ENCODE measurements around the gene DNAH17.

DNA sequence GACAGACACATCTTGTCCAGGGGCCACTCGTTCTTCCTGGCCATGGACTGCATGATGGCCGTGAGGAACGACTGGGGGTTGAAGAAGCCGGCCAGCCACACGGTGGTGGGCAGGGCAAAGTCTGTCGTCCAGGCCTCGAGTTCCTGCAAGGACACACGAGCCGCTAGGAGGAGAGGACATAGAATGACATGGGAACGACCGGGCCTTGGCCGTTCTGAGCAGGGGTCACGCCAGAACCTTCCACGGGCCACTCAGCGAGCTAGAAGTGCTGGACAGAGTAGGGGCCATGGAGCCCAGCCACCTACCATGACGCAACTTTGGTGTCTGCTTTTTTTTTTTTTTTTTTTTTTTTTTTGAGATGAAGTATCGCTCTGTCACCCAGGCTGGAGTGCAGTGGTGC is 151.8 kb downstream of the DNAH17 start:
- TF ChIP-seq, protein P1, sequence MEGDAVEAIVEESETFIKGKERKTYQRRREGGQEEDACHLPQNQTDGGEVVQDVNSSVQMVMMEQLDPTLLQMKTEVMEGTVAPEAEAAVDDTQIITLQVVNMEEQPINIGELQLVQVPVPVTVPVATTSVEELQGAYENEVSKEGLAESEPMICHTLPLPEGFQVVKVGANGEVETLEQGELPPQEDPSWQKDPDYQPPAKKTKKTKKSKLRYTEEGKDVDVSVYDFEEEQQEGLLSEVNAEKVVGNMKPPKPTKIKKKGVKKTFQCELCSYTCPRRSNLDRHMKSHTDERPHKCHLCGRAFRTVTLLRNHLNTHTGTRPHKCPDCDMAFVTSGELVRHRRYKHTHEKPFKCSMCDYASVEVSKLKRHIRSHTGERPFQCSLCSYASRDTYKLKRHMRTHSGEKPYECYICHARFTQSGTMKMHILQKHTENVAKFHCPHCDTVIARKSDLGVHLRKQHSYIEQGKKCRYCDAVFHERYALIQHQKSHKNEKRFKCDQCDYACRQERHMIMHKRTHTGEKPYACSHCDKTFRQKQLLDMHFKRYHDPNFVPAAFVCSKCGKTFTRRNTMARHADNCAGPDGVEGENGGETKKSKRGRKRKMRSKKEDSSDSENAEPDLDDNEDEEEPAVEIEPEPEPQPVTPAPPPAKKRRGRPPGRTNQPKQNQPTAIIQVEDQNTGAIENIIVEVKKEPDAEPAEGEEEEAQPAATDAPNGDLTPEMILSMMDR (conservative IDR thresholded peaks at IDR 0.05), result no peak
- TF ChIP-seq EZH2 (IDR thresholded peaks at IDR 0.05; ENCODE audit: low read depth), result no peak
